ENCODE data around the gene KIAA1217. TPM values are rescaled to one million over a fixed set of nuclear protein-coding genes. Genes with fewer than 3 reads are reported as not detected.
"Not testable (repeated sequence)": the region's sequence is repeated elsewhere in the genome, so short reads cannot be mapped to it uniquely, and the experiment has no call there.

Gene KIAA1217
- total RNA-seq, 4 donors from 2014 or later = 34.8 to 66.8 (median 52.9) TPM

- TF ChIP-seq, protein P1, sequence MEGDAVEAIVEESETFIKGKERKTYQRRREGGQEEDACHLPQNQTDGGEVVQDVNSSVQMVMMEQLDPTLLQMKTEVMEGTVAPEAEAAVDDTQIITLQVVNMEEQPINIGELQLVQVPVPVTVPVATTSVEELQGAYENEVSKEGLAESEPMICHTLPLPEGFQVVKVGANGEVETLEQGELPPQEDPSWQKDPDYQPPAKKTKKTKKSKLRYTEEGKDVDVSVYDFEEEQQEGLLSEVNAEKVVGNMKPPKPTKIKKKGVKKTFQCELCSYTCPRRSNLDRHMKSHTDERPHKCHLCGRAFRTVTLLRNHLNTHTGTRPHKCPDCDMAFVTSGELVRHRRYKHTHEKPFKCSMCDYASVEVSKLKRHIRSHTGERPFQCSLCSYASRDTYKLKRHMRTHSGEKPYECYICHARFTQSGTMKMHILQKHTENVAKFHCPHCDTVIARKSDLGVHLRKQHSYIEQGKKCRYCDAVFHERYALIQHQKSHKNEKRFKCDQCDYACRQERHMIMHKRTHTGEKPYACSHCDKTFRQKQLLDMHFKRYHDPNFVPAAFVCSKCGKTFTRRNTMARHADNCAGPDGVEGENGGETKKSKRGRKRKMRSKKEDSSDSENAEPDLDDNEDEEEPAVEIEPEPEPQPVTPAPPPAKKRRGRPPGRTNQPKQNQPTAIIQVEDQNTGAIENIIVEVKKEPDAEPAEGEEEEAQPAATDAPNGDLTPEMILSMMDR (IDR thresholded peaks at IDR 0.05) = no peak
- TF ChIP-seq POLR2A (IDR thresholded peaks at IDR 0.05) = no peak
- WGBS, 2 donors = 94 to 98% methylated on average over 2 of the region's 2 CpGs
- H3K4me3 ChIP-seq (ENCODE audit: low read depth, poor library complexity, severe bottlenecking) = no peak overlapping the region
- DNase-seq (ENCODE audit: low spot score in 2 of 2) = no peak
- intact Hi-C loops (cut with DNase I; ENCODE audit: low total_unique reads) = no loop called here
Observed at GRCh38 chr10:24476913-24477701, 268.2 kb downstream of the KIAA1217 start.

- H3K4me3 ChIP-seq (ENCODE audit: low read depth, poor library complexity, severe bottlenecking) = no peak overlapping the region
- intact Hi-C loops (cut with DNase I; ENCODE audit: low total_unique reads) = no loop called here
- TF ChIP-seq, protein P1 (IDR thresholded peaks at IDR 0.05) = no peak
- no peak for TF ChIP-seq POLR2A (IDR thresholded peaks at IDR 0.05)
- WGBS, 2 donors = 90 to 94% methylated on average over 3 of the region's 3 CpGs
- no peak for DNase-seq (ENCODE audit: low spot score in 2 of 2)
Observed at GRCh38 chr10:24477915-24478314, 269.0 kb downstream of the KIAA1217 start.

DNA sequence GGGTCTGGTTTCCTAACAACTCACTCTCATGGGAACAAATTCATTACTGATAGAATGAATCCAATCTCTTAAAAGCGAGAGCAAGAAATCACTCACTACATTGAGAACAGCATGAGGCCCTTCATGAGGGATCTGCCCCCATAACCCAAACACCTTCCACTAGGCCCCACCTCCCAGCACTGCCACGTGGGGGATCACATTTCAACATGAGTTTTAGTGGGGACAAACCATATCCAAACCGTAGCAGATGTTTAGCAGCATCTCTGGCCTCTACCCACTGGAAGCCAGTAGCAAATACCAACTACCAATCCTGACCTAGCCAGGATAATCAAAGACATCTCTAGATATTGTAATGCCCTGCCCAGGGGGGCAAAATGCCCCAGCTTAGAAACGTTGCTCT lies 270.9 kb downstream of the KIAA1217 start:
- WGBS, 2 donors = 72 to 76% methylated on average over 4 of the region's 4 CpGs
- intact Hi-C loops (cut with DNase I; ENCODE audit: low total_unique reads) = no loop called here

DNA sequence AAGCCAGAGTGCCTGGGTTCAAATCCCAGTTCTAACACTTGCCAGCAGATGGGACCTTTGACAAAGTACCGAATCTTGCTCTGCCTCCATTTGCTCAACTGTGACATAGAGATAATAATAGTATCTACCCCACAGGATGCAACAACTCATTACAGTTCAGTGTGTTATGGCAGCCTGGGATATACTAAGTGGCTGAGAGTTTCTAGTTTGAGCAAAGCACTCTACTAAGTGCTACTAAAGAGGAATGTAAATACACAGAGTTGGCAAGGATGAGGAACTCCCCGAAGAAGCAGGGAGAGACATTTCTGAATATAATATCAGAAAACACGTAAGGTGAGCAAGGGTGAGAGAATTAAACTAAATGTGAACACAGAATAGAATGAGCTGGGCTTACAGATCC lies 271.5 kb downstream of the KIAA1217 start:
- 79 to 88% methylated on average over 3 of the region's 3 CpGs for WGBS, 2 donors
- TF ChIP-seq POLR2A (IDR thresholded peaks at IDR 0.05) = no peak
- TF ChIP-seq, protein P1 (IDR thresholded peaks at IDR 0.05) = no peak
- intact Hi-C loops (cut with DNase I; ENCODE audit: low total_unique reads) = no loop called here
- DNase-seq (ENCODE audit: low spot score in 2 of 2) = no peak
- H3K4me3 ChIP-seq (ENCODE audit: low read depth, poor library complexity, severe bottlenecking) = no peak overlapping the region

More for the DNA sequence above, 270.9 kb downstream of the KIAA1217 start:
- TF ChIP-seq, protein P1 (IDR thresholded peaks at IDR 0.05) = no peak
- no peak for TF ChIP-seq POLR2A (IDR thresholded peaks at IDR 0.05)
- no peak overlapping the region for H3K4me3 ChIP-seq (ENCODE audit: low read depth, poor library complexity, severe bottlenecking)
- no peak for DNase-seq (ENCODE audit: low spot score in 2 of 2)

DNA sequence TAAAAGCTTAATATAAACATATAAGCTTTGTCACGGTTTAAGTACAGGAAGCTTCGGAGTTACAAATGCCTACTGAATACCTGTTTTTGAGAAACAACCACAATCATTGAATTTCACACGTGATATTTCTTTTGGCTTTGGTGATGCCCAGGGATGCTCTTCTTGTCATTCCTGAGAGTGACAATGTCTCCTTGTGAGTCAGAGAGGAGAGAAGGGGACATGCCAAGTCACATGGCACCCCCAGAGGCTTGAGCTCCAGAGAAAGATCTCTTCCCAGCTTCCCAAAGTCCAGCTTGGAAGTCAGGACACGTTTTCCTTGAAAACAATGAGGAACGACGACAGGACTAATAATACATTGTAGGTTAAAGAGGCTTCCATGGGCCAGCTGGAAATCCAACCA lies 272.3 kb downstream of the KIAA1217 start:
- DNase-seq (ENCODE audit: low spot score in 2 of 2) = no peak

DNA sequence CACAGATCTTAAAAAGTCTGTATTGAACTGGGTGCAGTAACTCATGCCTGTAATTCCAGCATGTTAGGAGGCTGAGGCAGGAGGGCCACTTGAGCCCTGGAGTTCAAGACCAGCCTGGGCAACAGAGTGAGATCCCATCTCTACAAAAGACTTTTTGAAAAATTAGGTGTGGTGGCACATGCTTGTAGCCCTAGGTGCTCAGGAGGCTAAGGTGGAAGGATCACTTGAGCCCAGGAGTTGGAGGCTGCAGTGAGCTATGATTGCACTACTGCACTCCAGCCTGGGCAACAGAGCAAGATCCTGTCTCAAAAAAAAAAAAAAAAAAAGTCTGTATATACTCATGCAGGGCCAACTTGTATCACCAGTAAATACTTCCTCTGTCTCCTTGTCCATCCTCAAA lies 273.8 kb downstream of the KIAA1217 start:
- intact Hi-C loops (cut with DNase I; ENCODE audit: low total_unique reads); H3K4me3 ChIP-seq (ENCODE audit: low read depth, poor library complexity, severe bottlenecking); DNase-seq (ENCODE audit: low spot score in 2 of 2): not testable (repeated sequence)

More for the DNA sequence above, 272.3 kb downstream of the KIAA1217 start:
- no peak for TF ChIP-seq POLR2A (IDR thresholded peaks at IDR 0.05)
- TF ChIP-seq, protein P1 (IDR thresholded peaks at IDR 0.05) = no peak
- 78 to 83% methylated on average over 6 of the region's 6 CpGs for WGBS, 2 donors
- H3K4me3 ChIP-seq (ENCODE audit: low read depth, poor library complexity, severe bottlenecking) = no peak overlapping the region
- intact Hi-C loops (cut with DNase I; ENCODE audit: low total_unique reads) = no loop called here

Measured in lower leg skin (tissue), 4 donors.